ENCODE data around the gene CAMK2B.

CAMK2B gene

GRCh38 chr7:44279286-44279685, 46.1 kb downstream of the CAMK2B start:
- H3K4me1 Mint-ChIP-seq: no peaks in the 10 kb centered on the region
- TF ChIP-seq, protein P1, sequence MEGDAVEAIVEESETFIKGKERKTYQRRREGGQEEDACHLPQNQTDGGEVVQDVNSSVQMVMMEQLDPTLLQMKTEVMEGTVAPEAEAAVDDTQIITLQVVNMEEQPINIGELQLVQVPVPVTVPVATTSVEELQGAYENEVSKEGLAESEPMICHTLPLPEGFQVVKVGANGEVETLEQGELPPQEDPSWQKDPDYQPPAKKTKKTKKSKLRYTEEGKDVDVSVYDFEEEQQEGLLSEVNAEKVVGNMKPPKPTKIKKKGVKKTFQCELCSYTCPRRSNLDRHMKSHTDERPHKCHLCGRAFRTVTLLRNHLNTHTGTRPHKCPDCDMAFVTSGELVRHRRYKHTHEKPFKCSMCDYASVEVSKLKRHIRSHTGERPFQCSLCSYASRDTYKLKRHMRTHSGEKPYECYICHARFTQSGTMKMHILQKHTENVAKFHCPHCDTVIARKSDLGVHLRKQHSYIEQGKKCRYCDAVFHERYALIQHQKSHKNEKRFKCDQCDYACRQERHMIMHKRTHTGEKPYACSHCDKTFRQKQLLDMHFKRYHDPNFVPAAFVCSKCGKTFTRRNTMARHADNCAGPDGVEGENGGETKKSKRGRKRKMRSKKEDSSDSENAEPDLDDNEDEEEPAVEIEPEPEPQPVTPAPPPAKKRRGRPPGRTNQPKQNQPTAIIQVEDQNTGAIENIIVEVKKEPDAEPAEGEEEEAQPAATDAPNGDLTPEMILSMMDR (IDR thresholded peaks at IDR 0.05; ENCODE audit: unreplicated experiment in 3 of 3): no peak
- H3K36me3 Mint-ChIP-seq (ENCODE audit: low read depth): no peaks in the 10 kb centered on the region
- no peak overlapping the region for H3K27ac Mint-ChIP-seq
- H3K9me3 Mint-ChIP-seq: no peaks in the 10 kb centered on the region
- no peak overlapping the region for H3K4me3 Mint-ChIP-seq
- H3K27me3 Mint-ChIP-seq (ENCODE audit: low read depth): peaks cover 7% of the 10 kb centered on the region

DNA sequence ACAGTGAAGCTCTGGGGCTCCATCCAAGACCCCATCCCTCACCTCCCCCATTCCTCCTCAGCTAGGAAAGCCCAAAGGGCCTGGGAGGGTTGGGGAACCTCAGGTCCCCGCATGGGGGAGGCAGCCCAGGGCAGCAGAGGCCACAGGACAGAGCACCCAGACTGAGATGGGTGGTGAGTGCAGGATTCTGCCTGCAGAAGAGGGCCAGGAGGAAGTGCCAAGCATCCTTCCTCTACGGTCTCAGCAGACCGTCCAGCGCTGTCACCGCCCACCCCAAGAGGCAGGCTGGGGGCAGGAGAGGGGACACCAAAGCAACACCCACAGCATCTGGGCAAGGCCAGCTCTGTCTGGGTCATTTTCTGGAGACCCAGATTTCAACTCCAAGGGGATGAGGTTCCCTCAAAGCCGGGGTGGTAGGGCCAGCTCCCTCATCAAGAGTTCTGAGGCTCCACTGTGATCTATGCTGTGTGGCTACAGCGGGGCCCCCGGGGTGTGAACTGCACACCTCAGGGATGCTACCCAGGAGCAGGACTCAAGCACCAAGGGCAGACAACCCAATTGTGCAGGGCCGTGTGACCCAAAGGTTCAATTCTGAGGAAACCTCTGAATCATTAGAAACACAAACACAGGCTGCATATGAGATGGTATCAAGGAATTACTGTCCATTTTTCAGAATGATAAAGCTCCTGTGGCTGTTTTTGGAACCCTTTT, 46.8 kb downstream of the CAMK2B start:
- H3K9me3 Mint-ChIP-seq: no peaks in the 10 kb centered on the region
- no peaks in the 10 kb centered on the region for H3K4me1 Mint-ChIP-seq
- TF ChIP-seq, protein P1 (IDR thresholded peaks at IDR 0.05; ENCODE audit: unreplicated experiment in 3 of 3): no peak
- H3K4me3 Mint-ChIP-seq: no peak overlapping the region
- no peaks in the 10 kb centered on the region for H3K36me3 Mint-ChIP-seq (ENCODE audit: low read depth)
- no peak overlapping the region for H3K27ac Mint-ChIP-seq
- peaks cover 11% of the 10 kb centered on the region for H3K27me3 Mint-ChIP-seq (ENCODE audit: low read depth)

DNA sequence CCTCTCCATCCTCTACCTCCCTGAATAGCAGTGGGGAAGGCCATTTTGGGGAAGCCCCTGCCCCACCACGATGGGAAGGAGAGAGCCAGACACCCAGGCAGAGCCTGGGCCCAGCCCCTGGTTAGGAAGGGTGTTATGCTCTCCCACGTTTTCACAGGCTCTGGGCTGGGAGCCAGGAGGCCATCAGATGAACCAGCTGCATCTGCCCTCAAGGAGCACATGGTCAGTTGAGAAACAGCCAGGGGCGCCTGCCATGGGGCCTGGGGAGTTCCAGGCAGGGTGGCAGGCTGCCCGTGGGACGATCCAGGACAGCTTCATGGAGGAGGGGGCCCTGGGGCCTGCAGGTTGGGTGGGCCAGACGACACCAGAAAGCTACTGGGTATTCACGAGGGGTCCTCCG, 47.5 kb downstream of the CAMK2B start:
- Mint-ChIP-seq H3K27ac (no peak overlapping the region), H3K36me3 (ENCODE audit: low read depth) (no peaks in the 10 kb centered on the region), H3K4me1 (no peaks in the 10 kb centered on the region), H3K4me3 (no peak overlapping the region), H3K27me3 (ENCODE audit: low read depth) (peaks cover 11% of the 10 kb centered on the region), H3K9me3 (no peaks in the 10 kb centered on the region)
- TF ChIP-seq, protein P1 (IDR thresholded peaks at IDR 0.05; ENCODE audit: unreplicated experiment in 3 of 3): no peak

DNA sequence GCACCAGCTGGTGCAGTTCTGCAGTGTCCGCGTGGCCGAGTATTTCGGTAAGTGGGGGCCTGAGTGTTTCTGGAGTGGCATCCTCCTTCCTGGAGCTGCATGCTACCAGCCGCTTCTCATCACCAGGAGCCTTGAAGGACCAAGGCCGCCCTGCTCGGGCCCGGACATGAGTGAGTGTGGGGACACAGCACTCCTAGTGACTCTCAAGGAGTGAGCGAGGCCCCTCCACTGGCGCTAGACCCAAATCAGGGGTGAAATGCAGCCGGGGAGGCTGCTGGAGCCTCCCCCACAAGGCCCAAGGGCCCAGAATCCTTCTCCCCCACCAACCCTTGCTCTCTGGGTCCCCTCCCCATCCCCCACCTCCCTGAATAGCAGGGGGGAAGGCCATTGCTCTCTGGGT, 48.0 kb downstream of the CAMK2B start:
- Mint-ChIP-seq H3K27me3 (ENCODE audit: low read depth) (peaks cover 11% of the 10 kb centered on the region), H3K27ac (no peak overlapping the region), H3K9me3 (no peaks in the 10 kb centered on the region), H3K36me3 (ENCODE audit: low read depth) (no peaks in the 10 kb centered on the region), H3K4me3 (no peak overlapping the region), H3K4me1 (no peaks in the 10 kb centered on the region)
- TF ChIP-seq, protein P1 (IDR thresholded peaks at IDR 0.05; ENCODE audit: unreplicated experiment in 3 of 3): no peak

- TF ChIP-seq, protein P1 (IDR thresholded peaks at IDR 0.05; ENCODE audit: unreplicated experiment in 3 of 3): no peak
- H3K27ac Mint-ChIP-seq: no peak overlapping the region
- H3K9me3 Mint-ChIP-seq: no peaks in the 10 kb centered on the region
- no peaks in the 10 kb centered on the region for H3K36me3 Mint-ChIP-seq (ENCODE audit: low read depth)
- no peaks in the 10 kb centered on the region for H3K4me1 Mint-ChIP-seq
- H3K4me3 Mint-ChIP-seq: no peak overlapping the region
- H3K27me3 Mint-ChIP-seq (ENCODE audit: low read depth): peaks cover 11% of the 10 kb centered on the region
These were observed 48.7 kb downstream of the CAMK2B start for GRCh38 chr7:44276571-44277221.
